Measurements from ENCODE around the gene TDRKH. TPM values are rescaled to one million over a fixed set of nuclear protein-coding genes. Genes with fewer than 3 reads are reported as not detected.

The TDRKH gene, protein sequence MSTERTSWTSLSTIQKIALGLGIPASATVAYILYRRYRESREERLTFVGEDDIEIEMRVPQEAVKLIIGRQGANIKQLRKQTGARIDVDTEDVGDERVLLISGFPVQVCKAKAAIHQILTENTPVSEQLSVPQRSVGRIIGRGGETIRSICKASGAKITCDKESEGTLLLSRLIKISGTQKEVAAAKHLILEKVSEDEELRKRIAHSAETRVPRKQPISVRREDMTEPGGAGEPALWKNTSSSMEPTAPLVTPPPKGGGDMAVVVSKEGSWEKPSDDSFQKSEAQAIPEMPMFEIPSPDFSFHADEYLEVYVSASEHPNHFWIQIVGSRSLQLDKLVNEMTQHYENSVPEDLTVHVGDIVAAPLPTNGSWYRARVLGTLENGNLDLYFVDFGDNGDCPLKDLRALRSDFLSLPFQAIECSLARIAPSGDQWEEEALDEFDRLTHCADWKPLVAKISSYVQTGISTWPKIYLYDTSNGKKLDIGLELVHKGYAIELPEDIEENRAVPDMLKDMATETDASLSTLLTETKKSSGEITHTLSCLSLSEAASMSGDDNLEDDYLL
- 5.9 to 7.2 TPM (median 6.2 TPM) in 5 replicates for total RNA-seq (2022; extraction: Qiagen RNA extraction; ENCODE audit: low read depth)

DNA sequence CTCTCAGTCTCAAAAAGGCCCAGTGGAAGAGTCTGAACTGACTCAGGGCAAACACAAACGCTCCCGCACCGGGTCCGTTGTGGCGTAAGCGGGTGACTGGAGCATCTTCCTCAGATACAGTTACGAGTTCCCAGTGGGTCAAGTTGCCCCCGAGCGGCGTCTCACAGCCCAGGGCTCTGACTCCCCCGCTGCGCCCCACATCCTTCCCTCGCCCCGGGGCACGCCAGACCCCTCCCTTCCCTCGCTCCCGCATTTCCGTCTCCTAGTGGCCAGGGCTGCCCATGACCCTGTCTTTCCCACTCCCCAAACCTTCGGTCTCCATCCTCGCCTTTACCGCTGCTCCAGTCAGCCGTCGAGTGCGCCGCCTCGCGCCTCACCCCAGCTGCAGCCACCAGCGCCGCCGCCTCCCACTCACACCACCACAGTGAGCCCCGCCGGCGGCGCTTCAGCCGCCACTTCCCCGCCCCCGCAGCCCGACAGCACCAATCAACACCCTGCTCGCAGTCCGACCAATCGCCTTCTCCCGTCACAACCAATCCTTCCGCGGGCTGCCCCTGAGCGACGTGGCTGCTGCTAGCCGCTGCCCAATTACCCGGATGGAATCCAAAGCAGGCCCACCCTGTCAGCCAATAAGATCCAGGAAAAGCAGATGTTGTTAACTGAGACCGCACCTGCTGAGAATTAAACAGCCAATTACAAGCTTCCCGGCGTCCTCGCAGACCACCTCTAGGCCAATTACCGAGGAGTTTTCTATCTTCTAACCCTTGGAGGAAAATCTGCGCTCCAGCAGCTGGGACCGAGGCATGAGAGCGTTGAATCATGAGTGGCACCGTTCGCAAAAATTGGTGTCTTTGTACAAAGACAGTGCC, at the start of gene TDRKH:
TSS of gene TDRKH (minus strand) at position 430 of the 869 bp plus-strand sequence. CDS start 7,478 bp downstream, outside the sequence.

DNA sequence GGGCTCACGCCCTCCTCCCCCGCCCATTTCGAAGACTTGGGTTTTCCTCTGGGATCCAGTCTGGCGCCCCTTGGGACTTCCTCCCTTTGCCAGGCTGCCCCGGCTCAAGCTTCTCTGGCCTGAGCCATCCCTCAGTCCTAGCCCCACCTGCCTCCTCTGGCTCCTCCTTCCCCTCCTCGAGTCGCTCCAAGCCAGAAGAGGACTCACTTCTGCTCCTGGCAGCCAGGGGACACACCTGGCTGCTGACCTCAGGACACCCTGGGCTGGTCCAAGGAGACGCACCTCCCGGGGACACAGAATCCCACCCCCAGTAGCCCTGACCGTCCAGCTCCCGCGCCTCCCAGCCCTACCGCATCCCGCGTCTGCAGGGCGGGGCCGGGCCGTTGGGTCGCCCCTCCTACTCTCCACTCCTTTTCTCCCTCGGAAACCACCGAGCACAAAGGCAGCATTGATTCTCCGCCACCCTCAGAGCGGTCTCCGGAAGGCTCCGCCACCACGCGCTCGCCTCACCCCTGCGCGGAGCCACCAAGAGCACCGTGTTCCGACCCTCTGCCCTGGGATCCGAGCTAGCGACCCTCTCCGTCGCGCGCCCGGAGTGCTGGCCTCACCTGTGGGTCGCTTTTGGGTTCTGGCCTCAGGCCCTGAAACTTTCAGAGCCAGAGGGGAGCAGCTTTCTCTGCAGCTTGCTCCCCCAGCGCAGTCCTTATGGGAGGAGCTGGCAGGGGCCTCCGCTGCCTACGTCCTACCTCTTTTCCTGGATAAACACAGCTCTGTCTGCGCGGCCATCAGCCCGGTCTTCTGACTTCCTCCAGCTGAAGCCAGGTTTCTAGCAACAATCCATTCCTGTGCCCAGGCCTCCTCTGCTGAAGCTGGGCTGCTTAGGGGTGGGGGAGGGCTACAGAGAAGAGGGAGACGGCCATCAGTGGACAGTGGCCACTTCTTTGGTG, 49.4 kb upstream of the TDRKH start, which contains the start of gene C2CD4D:
TSS of gene C2CD4D (minus strand) at position 364 of the 947 bp plus-strand sequence. CDS start 831 bp downstream, outside the sequence.

DNA sequence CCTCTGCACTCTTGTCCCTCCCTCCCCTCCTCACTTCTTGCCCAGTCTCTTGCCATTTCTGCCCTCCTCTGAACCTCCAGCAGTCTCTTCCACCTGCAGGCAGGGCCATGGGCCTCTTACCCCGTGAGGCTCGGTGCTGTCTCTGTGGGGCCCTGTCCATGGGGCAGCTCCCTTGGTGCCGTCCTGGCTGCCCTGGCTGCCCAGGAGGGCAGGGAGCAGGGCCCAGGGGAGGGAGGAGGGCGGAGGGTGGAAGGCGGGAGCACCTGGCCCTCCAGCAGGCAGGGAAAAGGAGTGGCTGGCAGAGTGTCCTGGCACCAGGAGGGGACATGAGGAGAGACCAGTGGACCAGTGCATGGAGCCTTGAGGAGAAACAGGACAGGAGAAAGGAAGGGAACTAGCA, 41.3 kb upstream of the TDRKH start, which contains the start of gene RORC:
TSS of gene RORC (minus strand) at position 198 of the 400 bp plus-strand sequence. CDS start at position 160, 38 bp downstream.

GRCh38 chr1:151805066-151805820, 14.9 kb upstream of the TDRKH start, which contains the start of gene LINGO4:
LINGO4 (minus strand) TSS chr1:151805419; CDS start chr1:151802704, 2,715 bp downstream.

GRCh38 chr1:151762941-151763921, 27.1 kb downstream of the TDRKH start, which contains the start of gene MRPL9:
MRPL9 (minus strand) TSS chr1:151763496; CDS start chr1:151763479, 17 bp downstream.

Other genes starting within 250 kb of the TDRKH start
- 7.4 to 9.1 TPM (median 7.7 TPM) in 5 replicates for gene SNX27, start 178.4 kb downstream of the TDRKH start, total RNA-seq (2022; extraction: Qiagen RNA extraction; ENCODE audit: low read depth)
- gene CELF3, start 73.7 kb downstream of the TDRKH start, total RNA-seq (2022; extraction: Qiagen RNA extraction; ENCODE audit: low read depth): not detected in 5 replicates
- gene RIIAD1, start 69.0 kb downstream of the TDRKH start, total RNA-seq (2022; extraction: Qiagen RNA extraction; ENCODE audit: low read depth): not detected in 5 replicates
- 76.3 to 88.8 TPM (median 81.2 TPM) in 5 replicates for gene MRPL9, start 27.0 kb downstream of the TDRKH start, total RNA-seq (2022; extraction: Qiagen RNA extraction; ENCODE audit: low read depth)
- gene LINGO4, start 14.9 kb upstream of the TDRKH start, total RNA-seq (2022; extraction: Qiagen RNA extraction; ENCODE audit: low read depth): not detected in 5 replicates
- gene RORC, start 41.3 kb upstream of the TDRKH start, total RNA-seq (2022; extraction: Qiagen RNA extraction; ENCODE audit: low read depth): 0.06 to 0.13 TPM (median 0.08 TPM) in 3 of 5 replicates, not detected in the others
- gene C2CD4D, start 49.3 kb upstream of the TDRKH start, total RNA-seq (2022; extraction: Qiagen RNA extraction; ENCODE audit: low read depth): not detected in 5 replicates
- not detected in 5 replicates for gene THEM5, start 63.2 kb upstream of the TDRKH start, total RNA-seq (2022; extraction: Qiagen RNA extraction; ENCODE audit: low read depth)
- 11.9 to 14.4 TPM (median 13.3 TPM) in 5 replicates for gene THEM4, start 119.0 kb upstream of the TDRKH start, total RNA-seq (2022; extraction: Qiagen RNA extraction; ENCODE audit: low read depth)
- 1,962 to 3,541 TPM (median 2,083 TPM) in 5 replicates for gene S100A10, start 203.4 kb upstream of the TDRKH start, total RNA-seq (2022; extraction: Qiagen RNA extraction; ENCODE audit: low read depth)
- 1,744 to 1,849 TPM (median 1,790 TPM) in 5 replicates for gene S100A11, start 246.5 kb upstream of the TDRKH start, total RNA-seq (2022; extraction: Qiagen RNA extraction; ENCODE audit: low read depth)